ENCODE measurements around the gene KLRB1. TPM values are rescaled to one million over a fixed set of nuclear protein-coding genes. Genes with fewer than 3 reads are reported as not detected.
"Not testable (repeated sequence)": the region's sequence is repeated elsewhere in the genome, so short reads cannot be mapped to it uniquely, and the experiment has no call there.

Gene KLRB1
- not detected in 2 replicates for total RNA-seq (2014; rRNA removed; shearing (Covaris generic))

- no peak for DNase-seq (ENCODE audit: low spot score)
Observed at GRCh38 chr12:9607716-9608115, at the start of gene KLRB1. Gene KLRB1, minus strand, starts transcription at chr12:9607916. Its CDS starts 77 bp downstream, at chr12:9607839.

GRCh38 chr12:9651265-9651729 is 43.6 kb upstream of the KLRB1 start:
- DNase-seq (ENCODE audit: low spot score): no peak

GRCh38 chr12:9650151-9650576 is 42.4 kb upstream of the KLRB1 start:
- no peak for DNase-seq (ENCODE audit: low spot score)

- no peak for DNase-seq (ENCODE audit: low spot score)
Observed at GRCh38 chr12:9649532-9649940, 41.8 kb upstream of the KLRB1 start.

- DNase-seq (ENCODE audit: low spot score): peak; percentile 1
Observed at GRCh38 chr12:9648701-9649531, 41.2 kb upstream of the KLRB1 start.

GRCh38 chr12:9647825-9648700 is 40.3 kb upstream of the KLRB1 start:
- DNase-seq (ENCODE audit: low spot score): peak; percentile 48

GRCh38 chr12:9646794-9647781 is 39.4 kb upstream of the KLRB1 start:
- peak; percentile 13 for DNase-seq (ENCODE audit: low spot score)

GRCh38 chr12:9644985-9645551 is 37.4 kb upstream of the KLRB1 start:
- not testable (repeated sequence) for DNase-seq (ENCODE audit: low spot score)

- no peak for DNase-seq (ENCODE audit: low spot score)
Observed at GRCh38 chr12:9643266-9643660, 35.5 kb upstream of the KLRB1 start.

GRCh38 chr12:9642606-9643265 is 35.0 kb upstream of the KLRB1 start:
- DNase-seq (ENCODE audit: low spot score): no peak

- DNase-seq (ENCODE audit: low spot score): no peak
Observed at GRCh38 chr12:9640024-9640423, 32.3 kb upstream of the KLRB1 start.

- DNase-seq (ENCODE audit: low spot score): no peak
Observed at GRCh38 chr12:9636851-9637206, 29.1 kb upstream of the KLRB1 start.

- DNase-seq (ENCODE audit: low spot score): no peak
Observed at GRCh38 chr12:9636150-9636850, 28.6 kb upstream of the KLRB1 start.

- DNase-seq (ENCODE audit: low spot score): no peak
Observed at GRCh38 chr12:9634969-9635754, 27.4 kb upstream of the KLRB1 start.

- DNase-seq (ENCODE audit: low spot score): peak; percentile 36
Observed at GRCh38 chr12:9634177-9634803, 26.6 kb upstream of the KLRB1 start.

- no peak for DNase-seq (ENCODE audit: low spot score)
Observed at GRCh38 chr12:9632766-9633165, 25.1 kb upstream of the KLRB1 start.

- no peak for DNase-seq (ENCODE audit: low spot score)
Observed at GRCh38 chr12:9626821-9627220, 19.1 kb upstream of the KLRB1 start.

GRCh38 chr12:9626291-9626690 is 18.6 kb upstream of the KLRB1 start:
- no peak for DNase-seq (ENCODE audit: low spot score)

- DNase-seq (ENCODE audit: low spot score): no peak
Observed at GRCh38 chr12:9625019-9625418, 17.3 kb upstream of the KLRB1 start.

Measured in A172 (cell line).